Glomerular visceral epithelial cell (primary cell): ENCODE measurements around the gene NQO1.

ENCODE experiments used
- DNase-seq: peaks from one replicate; pipeline ENCODE4 v3.0.0-alpha.2; 2016; ENCODE audit errors: extremely low spot score

The NQO1 gene

GRCh38 chr16:69706256-69706974, 19.9 kb downstream of the NQO1 start:
- no peak for DNase-seq

- DNase-seq: no peak
Measured at GRCh38 chr16:69703638-69704037, 22.7 kb downstream of the NQO1 start.

- DNase-seq: no peak
Measured at GRCh38 chr16:69701866-69702265, 24.5 kb downstream of the NQO1 start.

GRCh38 chr16:69701452-69701851, 24.9 kb downstream of the NQO1 start:
- no peak for DNase-seq

GRCh38 chr16:69699915-69700314, 26.4 kb downstream of the NQO1 start:
- DNase-seq: no peak

GRCh38 chr16:69698404-69698803, 28.0 kb downstream of the NQO1 start:
- DNase-seq: no peak

GRCh38 chr16:69693916-69694315, 32.4 kb downstream of the NQO1 start:
- DNase-seq: no peak

GRCh38 chr16:69691980-69692911, 34.1 kb downstream of the NQO1 start:
- no peak for DNase-seq

- no peak for DNase-seq
Measured at GRCh38 chr16:69688589-69688988, 37.8 kb downstream of the NQO1 start.

- DNase-seq: no peak
Measured at GRCh38 chr16:69680358-69680757, 46.0 kb downstream of the NQO1 start.

- DNase-seq: no peak
Measured at GRCh38 chr16:69672998-69673713, 53.2 kb downstream of the NQO1 start.

GRCh38 chr16:69672315-69672997, 53.9 kb downstream of the NQO1 start:
- DNase-seq: no peak

GRCh38 chr16:69669577-69669976, 56.8 kb downstream of the NQO1 start:
- DNase-seq: no peak

GRCh38 chr16:69663846-69664245, 62.5 kb downstream of the NQO1 start:
- DNase-seq: no peak

GRCh38 chr16:69662901-69663300, 63.5 kb downstream of the NQO1 start:
- no peak for DNase-seq

GRCh38 chr16:69660166-69660565, 66.2 kb downstream of the NQO1 start:
- no peak for DNase-seq
